NB4 (cell line): ENCODE measurements around the gene LLGL1.

Experiments
- MYC ChIP-seq: IDR thresholded peaks from 2 replicates; pipeline ENCODE4 v1.6.1; 2011; ENCODE audit warnings: low read depth, low read length
- POLR2A ChIP-seq: IDR thresholded peaks from 2 replicates; pipeline ENCODE4 v1.6.1; 2011; ENCODE audit warnings: mild to moderate bottlenecking; ENCODE audit not compliant: insufficient read length; ENCODE audit errors: extremely low read depth
- TF ChIP-seq, protein P1 (sequence below): IDR thresholded peaks from one replicate; pipeline ENCODE4 v1.5.1; 2012; ENCODE audit warnings: low read depth, low read length

GRCh38 chr17:18229771-18230170, 4.3 kb downstream of the LLGL1 start:
- TF ChIP-seq POLR2A (no peak), MYC (no peak)
- TF ChIP-seq, protein P1, sequence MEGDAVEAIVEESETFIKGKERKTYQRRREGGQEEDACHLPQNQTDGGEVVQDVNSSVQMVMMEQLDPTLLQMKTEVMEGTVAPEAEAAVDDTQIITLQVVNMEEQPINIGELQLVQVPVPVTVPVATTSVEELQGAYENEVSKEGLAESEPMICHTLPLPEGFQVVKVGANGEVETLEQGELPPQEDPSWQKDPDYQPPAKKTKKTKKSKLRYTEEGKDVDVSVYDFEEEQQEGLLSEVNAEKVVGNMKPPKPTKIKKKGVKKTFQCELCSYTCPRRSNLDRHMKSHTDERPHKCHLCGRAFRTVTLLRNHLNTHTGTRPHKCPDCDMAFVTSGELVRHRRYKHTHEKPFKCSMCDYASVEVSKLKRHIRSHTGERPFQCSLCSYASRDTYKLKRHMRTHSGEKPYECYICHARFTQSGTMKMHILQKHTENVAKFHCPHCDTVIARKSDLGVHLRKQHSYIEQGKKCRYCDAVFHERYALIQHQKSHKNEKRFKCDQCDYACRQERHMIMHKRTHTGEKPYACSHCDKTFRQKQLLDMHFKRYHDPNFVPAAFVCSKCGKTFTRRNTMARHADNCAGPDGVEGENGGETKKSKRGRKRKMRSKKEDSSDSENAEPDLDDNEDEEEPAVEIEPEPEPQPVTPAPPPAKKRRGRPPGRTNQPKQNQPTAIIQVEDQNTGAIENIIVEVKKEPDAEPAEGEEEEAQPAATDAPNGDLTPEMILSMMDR: no peak
